K562 (cell line): ENCODE measurements around the gene C2orf69. TPM values are rescaled to one million over a fixed set of nuclear protein-coding genes. Genes with fewer than 3 reads are reported as not detected.
A peak's percentile ranks its signal among the peaks of the same experiment; 100 is the strongest.

ENCODE experiments used
- ATAC-seq: fragments of 200-7000 bp; cut with Tn5 transposase; 3 replicates; pipeline ENCODE4 v1.9.1; 2020; ENCODE audit warnings: moderate library complexity
- BruUV-seq: library from RNA; stranded (reverse); fragments of 400-500 nt; replicated peaks from 2 replicates; lab custom pipeline; 2021; lab: Mats Ljungman, UMichigan
- CTCF ChIA-PET: fragments of 300-600 bp; formaldehyde crosslinking; extraction: SDS; loops from one replicate; lab custom pipeline; 2021; ENCODE audit warnings: low intra/inter-chr PET ratio; lab: Yijun Ruan, JAX
- POLR2A ChIA-PET: fragments of 300-600, 350-650 bp; sonication (Branson Sonifier 250); formaldehyde crosslinking; extraction: SDS; loops from one replicate; lab custom pipeline; 2021; ENCODE audit warnings: antibody characterized with exemption, inconsistent platforms; lab: Yijun Ruan, JAX
- DNase-seq, 4 experiments: peaks; one replicate each; pipeline versions ENCODE4 v3.0.0 to v3.0.0-alpha.2; 2011 to 2018; ENCODE audit warnings: low spot score in 3 of 4, mixed read lengths in 3 of 4; ENCODE audit errors: extremely low read depth in 1 of 4
- FAIRE-seq: peaks from 2 replicates; lab custom pipeline; 2011; peaks lifted over from hg19 to GRCh38; lab: Jason Lieb, UNC
- H2AFZ ChIP-seq: 2 replicates; pipeline ENCODE4 v1.6.0; 2011; ENCODE audit warnings: low read depth, low read length, control low read depth, inconsistent platforms
- H3K27ac ChIP-seq: fragments of 200-600 bp; 3 replicates; pipeline ENCODE4 v1.8.0; 2011; ENCODE audit warnings: low read depth, mild to moderate bottlenecking, control low read depth, inconsistent platforms, low read length, moderate library complexity, mixed read lengths; ENCODE audit errors: extremely low read depth
- H3K27me3 ChIP-seq, 2 experiments: fragments of 300-600 bp in 1 of 2; 2 replicates in 1 of 2; 3 replicates in 1 of 2; pipeline versions ENCODE4 v1.6.0 to v1.8.0; 2011; ENCODE audit warnings: inconsistent platforms in 2 of 2, low read length in 2 of 2, mild to moderate bottlenecking in 1 of 2, mixed read lengths in 1 of 2, moderate library complexity in 1 of 2; ENCODE audit not compliant: control insufficient read depth in 2 of 2, insufficient read depth in 2 of 2
- H3K36me3 ChIP-seq: fragments of 300-600 bp; 3 replicates; pipeline ENCODE4 v1.8.0; 2011; ENCODE audit warnings: mild to moderate bottlenecking, low read length, inconsistent platforms; ENCODE audit not compliant: control insufficient read depth, insufficient read depth
- H3K4me1 ChIP-seq, 2 experiments: fragments of 200-600 bp in 1 of 2; replicated peaks in 1 of 2; 2 replicates in 1 of 2; 3 replicates in 1 of 2; pipeline versions ENCODE4 v1.5.1 to v1.8.0; 2011; ENCODE audit warnings: inconsistent platforms in 2 of 2, low read length in 2 of 2, mild to moderate bottlenecking in 1 of 2, mixed read lengths in 1 of 2, moderate library complexity in 1 of 2; ENCODE audit not compliant: control insufficient read depth in 2 of 2, insufficient read depth in 2 of 2
- H3K4me2 ChIP-seq: 2 replicates; pipeline ENCODE4 v1.6.1; 2011; ENCODE audit warnings: low read length, control low read depth, inconsistent platforms, mixed read lengths; ENCODE audit not compliant: insufficient read depth
- H3K4me3 ChIP-seq: fragments of 200-600 bp; sonication (generic), shearing (Covaris generic); 2 replicates; pipeline ENCODE4 v1.5.1; 2016; ENCODE audit warnings: control low read depth, inconsistent platforms
- H3K79me2 ChIP-seq: fragments of 200-600 bp; 3 replicates; pipeline ENCODE4 v1.8.0; 2011; ENCODE audit warnings: low read length, inconsistent platforms; ENCODE audit not compliant: control insufficient read depth, insufficient read depth
- H3K9ac ChIP-seq, 2 experiments: 2 replicates each; pipeline versions ENCODE4 v1.6.0 to v1.6.1; 2011; ENCODE audit warnings: low read depth in 2 of 2, low read length in 2 of 2, control low read depth in 1 of 2, inconsistent platforms in 1 of 2, mild to moderate bottlenecking in 1 of 2, mixed read lengths in 1 of 2; ENCODE audit not compliant: insufficient read depth in 1 of 2
- H3K9me1 ChIP-seq: one replicate; pipeline ENCODE4 v1.6.0; 2011; ENCODE audit warnings: inconsistent platforms, mild to moderate bottlenecking, low read length, moderate library complexity; ENCODE audit not compliant: control insufficient read depth, insufficient read depth
- H3K9me3 ChIP-seq: replicated peaks from 2 replicates; pipeline ENCODE4 v1.5.1; 2011; ENCODE audit warnings: low read depth, low read length, inconsistent platforms; ENCODE audit not compliant: control insufficient read depth, insufficient read depth
- H4K20me1 ChIP-seq: replicated peaks from 2 replicates; pipeline ENCODE4 v1.6.1; 2011; ENCODE audit warnings: low read length, inconsistent platforms, mixed read lengths; ENCODE audit not compliant: control insufficient read depth, insufficient read depth
- PRDM10 ChIP-seq: fragments of 450-650 bp; IDR thresholded peaks from 2 replicates; pipeline ENCODE4 v1.6.1; 2018; ENCODE audit not compliant: partially characterized antibody
- RBM25 ChIP-seq: fragments of 200-400 bp; formaldehyde crosslinking; IDR thresholded peaks from 2 replicates; pipeline ENCODE4 v1.6.1; 2018; ENCODE audit warnings: low read length, low read depth, moderate library complexity; ENCODE audit not compliant: severe bottlenecking
- WGBS: fragments of 100-300 bp; shearing (Covaris generic); methylation state at CpG from one replicate; pipeline ENCODE4 v1.1.6; 2016; ENCODE audit warnings: low coverage, mixed read lengths; ENCODE audit not compliant: insufficient coverage; ENCODE audit errors: missing lambda C conversion rate; 5-methylcytosine and 5-hydroxymethylcytosine counted together
- in situ Hi-C: fragments of 300-500 bp; cut with MboI; formaldehyde crosslinking; loops from 4 replicates; pipeline ENCODE4 v1.15.0; 2018; ENCODE audit warnings: inconsistent platforms, mixed read lengths
- intact Hi-C: fragments of 100-400 bp; cut with micrococcal nuclease; formaldehyde crosslinking; loops from 2 replicates; pipeline ENCODE4 v1.14.2; 2022
- polyA plus RNA-seq, 8 experiments: library from polyadenylated mRNA; depleted of rRNA in 4 of 8; stranded (reverse) in 5 of 8; unstranded in 3 of 8; fragments of >200 nt; fragmentation: Nextera tagmentation in 2 of 8; fragmentation: Illumina TruSeq in 1 of 8; extraction: Ambion mirVana in 2 of 8; extraction: Trizol in 1 of 8; gene quantifications; 2 replicates each; pipeline versions ENCODE4 v1.2.1 to v1.2.3, GENCODE V29; 2011 to 2014; ENCODE audit warnings: inconsistent platforms in 1 of 8, missing spikeins in 1 of 8
- total RNA-seq, 7 experiments: library from RNA; depleted of rRNA in 6 of 7; stranded (reverse); fragments of >200 nt in 6 of 7; fragmentation: Illumina TruSeq in 2 of 7; extraction: Trizol in 2 of 7; gene quantifications; 2 replicates each; pipeline versions ENCODE4 v1.2.1 to v1.2.3, GENCODE V29; 2011 to 2021; ENCODE audit warnings: low replicate concordance in 1 of 7

C2orf69 gene
- total and polyA plus RNA-seq, 9 of the 15 experiments (the other 6 are each of a cell fraction or from before 2014, with no cell fraction given): 3.4 to 9.8 (median 5.7) TPM

- POLR2A ChIA-PET: interaction anchor here (0.6 kb wide), 1 partner anchor 535 kb away, joined by 3 read pairs; no protein-coding TSS in a partner anchor
- Histone ChIP-seq H3K79me2 (peaks cover 5% of the 10 kb centered on the region; the same call in 1 of the 3 replicates), H3K4me2 (no peak overlapping the region), H3K36me3 (peaks cover 68% of the 10 kb centered on the region), H3K4me1 (no peaks in the 10 kb centered on the region), H3K27ac (no peak overlapping the region), H3K9ac (no peak overlapping the region), H4K20me1 (no peaks in the 10 kb centered on the region), H3K27me3 (no peaks in the 10 kb centered on the region), H3K4me3 (no peak overlapping the region), H2AFZ (no peak overlapping the region), H3K9me1 (no peaks in the 10 kb centered on the region), H3K9me3 (no peaks in the 10 kb centered on the region)
- ATAC-seq (no peak), FAIRE-seq (no peak), DNase-seq (no peak)
- 94% methylated on average over 4 of the region's 4 CpGs for WGBS
- TF ChIP-seq RBM25 (peak; percentile 21), PRDM10 (no peak)
- in situ Hi-C loops: no loop called here
- CTCF ChIA-PET: no interaction called here
- no TSS peak for BruUV-seq
- intact Hi-C loops: loop anchor here (5.0 to 10.0 kb wide), 2 partner anchors 241 to 1629 kb away; no protein-coding TSS in a partner anchor
Measured at GRCh38 chr2:199943373-199943772, 32.3 kb downstream of the C2orf69 start.
